Prostate gland (tissue), 1 donor: ENCODE measurements around the gene SIM2.

Experiments used
- POLR2A ChIP-seq: fragments of 450-650 bp; IDR thresholded peaks from one replicate; pipeline ENCODE4 v1.6.1; 2016; ENCODE audit warnings: antibody characterized with exemption, mild to moderate bottlenecking
- POLR2AphosphoS5 ChIP-seq: sonication (generic); formaldehyde crosslinking; IDR thresholded peaks from one replicate; pipeline ENCODE4 v1.6.1; 2017; ENCODE audit warnings: antibody characterized with exemption

DNA sequence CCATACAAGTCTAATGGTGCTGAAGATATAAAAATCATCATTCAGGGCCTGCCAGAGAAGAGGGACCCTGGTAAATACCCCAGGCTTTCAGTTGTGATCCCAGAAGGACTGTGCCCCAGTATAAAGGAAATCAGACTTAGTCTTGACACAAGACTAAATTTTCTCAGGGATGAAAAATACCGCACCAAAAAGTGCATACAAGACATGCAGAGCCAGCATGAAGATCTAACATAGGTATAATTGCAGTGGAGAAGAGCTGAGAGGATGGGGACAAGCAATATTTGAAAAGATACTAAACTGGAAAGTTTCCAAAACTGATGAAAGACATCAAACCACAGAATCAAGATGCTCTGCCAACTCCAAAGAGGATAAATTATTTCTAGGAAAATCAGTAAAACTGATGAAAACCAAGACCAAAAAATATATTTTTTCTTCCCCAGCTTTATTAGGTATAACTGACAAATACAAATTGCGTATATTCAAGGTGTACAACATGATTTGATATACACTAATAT, 17.7 kb upstream of the SIM2 start:
- TF ChIP-seq POLR2A (no peak), POLR2AphosphoS5 (no peak)
